Endothelial cell of umbilical vein (primary cell): ENCODE results near the gene WAS. TPM values are rescaled to one million over a fixed set of nuclear protein-coding genes. Genes with fewer than 3 reads are reported as not detected.

Experiments used
- BruUV-seq: library from RNA; stranded (reverse); fragments of 400-500 nt; replicated peaks from 2 replicates; lab custom pipeline; 2021; lab: Mats Ljungman, UMichigan
- CTCF ChIA-PET: fragments of 300-600, 350-600 bp; sonication (Branson Sonifier 250); formaldehyde crosslinking; loops from one replicate; lab custom pipeline; 2021; ENCODE audit warnings: antibody characterized with exemption, inconsistent platforms; lab: Charles Lee
- POLR2A ChIA-PET: fragments of 300-600, 350-600 bp; sonication (Branson Sonifier 250); formaldehyde crosslinking; loops from one replicate; lab custom pipeline; 2021; ENCODE audit warnings: antibody characterized with exemption, inconsistent platforms; lab: Charles Lee
- DNase-seq: peaks from one replicate; pipeline ENCODE4 v3.0.0-alpha.2; 2011; ENCODE audit warnings: low read depth, low spot score
- FAIRE-seq: peaks from 2 replicates; lab custom pipeline; 2011; peaks lifted over from hg19 to GRCh38; lab: Jason Lieb, UNC
- H2AFZ ChIP-seq: 2 replicates; pipeline ENCODE4 v1.6.0; 2012; ENCODE audit warnings: low read depth, low read length, control low read depth, inconsistent platforms
- H3K27ac ChIP-seq: 2 replicates; pipeline ENCODE4 v1.5.1; 2011; ENCODE audit warnings: low read depth, mild to moderate bottlenecking, control low read depth, low read length, moderate library complexity; ENCODE audit not compliant: insufficient read depth
- H3K27me3 ChIP-seq, 2 experiments: 2 replicates each; pipeline versions ENCODE4 v1.6.0 to v1.6.1; 2011; ENCODE audit warnings: low read length in 2 of 2, mixed read lengths in 1 of 2; ENCODE audit not compliant: control insufficient read depth in 2 of 2, insufficient read depth in 2 of 2
- H3K36me3 ChIP-seq, 2 experiments: 2 replicates in 1 of 2; 3 replicates in 1 of 2; pipeline ENCODE4 v1.5.1; 2011; ENCODE audit warnings: low read length in 2 of 2, mild to moderate bottlenecking in 1 of 2, moderate library complexity in 1 of 2; ENCODE audit not compliant: control insufficient read depth in 2 of 2, insufficient read depth in 2 of 2; ENCODE audit errors: extremely low read depth in 1 of 2
- H3K4me1 ChIP-seq: 3 replicates; pipeline ENCODE4 v1.5.1; 2011; ENCODE audit warnings: mild to moderate bottlenecking, low read length; ENCODE audit not compliant: control insufficient read depth, insufficient read depth; ENCODE audit errors: extremely low read depth
- H3K4me2 ChIP-seq: 2 replicates; pipeline ENCODE4 v1.6.1; 2011; ENCODE audit warnings: low read length, control low read depth, mixed read lengths; ENCODE audit not compliant: insufficient read depth
- H3K4me3 ChIP-seq, 3 experiments: fragments of 200-600 bp in 1 of 3; sonication (generic), shearing (Covaris generic) in 1 of 3; replicated peaks in 1 of 3; 2 replicates each; pipeline ENCODE4 v1.5.1; 2011 to 2016; ENCODE audit warnings: control low read depth in 3 of 3, low read length in 3 of 3, mild to moderate bottlenecking in 2 of 3, inconsistent platforms in 1 of 3, low read depth in 1 of 3, moderate library complexity in 1 of 3; ENCODE audit not compliant: insufficient read depth in 1 of 3
- H3K79me2 ChIP-seq: 2 replicates; pipeline ENCODE4 v1.6.0; 2012; ENCODE audit warnings: low read length, inconsistent platforms; ENCODE audit not compliant: control insufficient read depth, insufficient read depth
- H3K9ac ChIP-seq: replicated peaks from 2 replicates; pipeline ENCODE3; 2011; ENCODE audit warnings: low read length, control low read depth; ENCODE audit not compliant: insufficient read depth; ENCODE audit errors: extremely low read depth
- H3K9me1 ChIP-seq: replicated peaks from 3 replicates; pipeline ENCODE4 v1.6.0; 2011; ENCODE audit warnings: mild to moderate bottlenecking, low read length; ENCODE audit not compliant: control insufficient read depth, insufficient read depth; ENCODE audit errors: extremely low read depth
- H3K9me3 ChIP-seq: replicated peaks from 2 replicates; pipeline ENCODE4 v1.5.1; 2012; ENCODE audit warnings: low read length, inconsistent platforms; ENCODE audit not compliant: control insufficient read depth, insufficient read depth
- H4K20me1 ChIP-seq: replicated peaks from 2 replicates; pipeline ENCODE3; 2011; ENCODE audit warnings: mild to moderate bottlenecking, low read length; ENCODE audit not compliant: control insufficient read depth, insufficient read depth; ENCODE audit errors: extremely low read depth
- CTCF ChIP-seq, 2 donors: IDR thresholded peaks; 1 replicate in 1 of 2; 2 replicates in 1 of 2; pipeline ENCODE4 v1.5.1; 2011; ENCODE audit warnings: low read length in 2 of 2, mild to moderate bottlenecking in 2 of 2, moderate library complexity in 2 of 2, control low read depth in 1 of 2, inconsistent platforms in 1 of 2, low read depth in 1 of 2; ENCODE audit not compliant: insufficient read depth in 1 of 2; ENCODE audit errors: extremely low read depth in 1 of 2
- FOS ChIP-seq: IDR thresholded peaks from 2 replicates; pipeline ENCODE4 v1.6.1; 2011; ENCODE audit warnings: mild to moderate bottlenecking, low read length, moderate library complexity, borderline replicate concordance; ENCODE audit not compliant: insufficient read depth
- JUN ChIP-seq: IDR thresholded peaks from 2 replicates; pipeline ENCODE4 v1.6.1; 2011; ENCODE audit warnings: borderline replicate concordance, low read depth; ENCODE audit not compliant: insufficient read length, insufficient read depth
- MAX ChIP-seq: IDR thresholded peaks from 2 replicates; pipeline ENCODE4 v1.6.1; 2011; ENCODE audit not compliant: insufficient read depth, insufficient read length
- MYC ChIP-seq: IDR thresholded peaks from one replicate; pipeline ENCODE4 v1.6.1; 2011; ENCODE audit warnings: mild to moderate bottlenecking, low read depth, low read length
- POLR2A ChIP-seq: IDR thresholded peaks from 2 replicates; pipeline ENCODE4 v1.6.1; 2012; ENCODE audit warnings: low read depth, mild to moderate bottlenecking, control low read depth, low read length
- POLR2AphosphoS5 ChIP-seq: IDR thresholded peaks from 2 replicates; pipeline ENCODE4 v1.6.1; 2012; ENCODE audit warnings: low read depth, mild to moderate bottlenecking, control low read depth, low read length, moderate library complexity; ENCODE audit not compliant: insufficient read depth
- dilution Hi-C: fragments of 300-500 bp; cut with MboI; formaldehyde crosslinking; loops from one replicate; pipeline ENCODE4 v1.15.0; 2019; ENCODE audit warnings: low sequenced_read_pairs; ENCODE audit not compliant: extremely low pct_ligation_motif_present
- intact Hi-C: fragments of 100-400 bp; cut with micrococcal nuclease; formaldehyde crosslinking; loops from one replicate; pipeline ENCODE4 v1.10.0; 2022
- polyA plus RNA-seq, 4 experiments: library from polyadenylated mRNA; depleted of rRNA in 3 of 4; stranded (reverse) in 3 of 4; unstranded in 1 of 4; fragments of >200 nt; gene quantifications; 2 replicates each; pipeline versions ENCODE4 v1.2.1 to v1.2.3, GENCODE V29; 2011 to 2012; ENCODE audit warnings: missing spikeins in 1 of 4
- total RNA-seq: library from RNA; stranded (reverse); gene quantifications from 2 replicates; pipeline ENCODE4 v1.2.3, GENCODE V29; 2021

WAS gene
- total and polyA plus RNA-seq, 2 donors (not counting 3 experiments of a cell fraction or from before 2014, with no cell fraction given): 0.73 TPM; not detected in 1

- FAIRE-seq (no peak), DNase-seq (no peak)
- no peak overlapping the region for H3K4me2 ChIP-seq
- H4K20me1 ChIP-seq: no peaks in the 10 kb centered on the region
- peaks cover 1 to 11% of the 10 kb centered on the region in 2 experiments for H3K27me3 ChIP-seq
- intact Hi-C loops (no loop called here), dilution Hi-C loops (no loop called here)
- no peak for TF ChIP-seq JUN
- no peak for TF ChIP-seq POLR2AphosphoS5
- TF ChIP-seq MAX: no peak
- no peak for TF ChIP-seq POLR2A
- TF ChIP-seq FOS: no peak
- no peak for TF ChIP-seq MYC
- no peak for TF ChIP-seq CTCF (IDR thresholded peaks at IDR 0.05; ENCODE audit: extremely low read depth in 1 of 2, insufficient read depth in 1 of 2, low read depth in 1 of 2, low read length in 2 of 2)
- no peaks in the 10 kb centered on the region for H3K79me2 ChIP-seq
- BruUV-seq: no TSS peak
- H3K9me3 ChIP-seq: no peaks in the 10 kb centered on the region
- H3K9ac ChIP-seq: no peak overlapping the region
- no peak overlapping the region for H3K27ac ChIP-seq
- H3K4me1 ChIP-seq: no peaks in the 10 kb centered on the region
- H3K4me3 ChIP-seq: no peak overlapping the region
- H3K9me1 ChIP-seq: no peaks in the 10 kb centered on the region
- ChIA-PET CTCF (no interaction called here), POLR2A (no interaction called here)
- H2AFZ ChIP-seq: no peak overlapping the region
- H3K36me3 ChIP-seq: no peaks in the 10 kb centered on the region
Observed at GRCh38 chrX:48715072-48715471, 31.5 kb downstream of the WAS start.
